COLO668 (cell line): Measurements from ENCODE around the gene HPX.
A peak's percentile ranks its signal among the peaks of the same experiment; 100 is the strongest.

Source experiments
- DNase-seq: peaks from one replicate; lab custom pipeline; 2025; ENCODE audit not compliant: unreplicated experiment; lab: John Stamatoyannopoulos, UW

Gene HPX, protein sequence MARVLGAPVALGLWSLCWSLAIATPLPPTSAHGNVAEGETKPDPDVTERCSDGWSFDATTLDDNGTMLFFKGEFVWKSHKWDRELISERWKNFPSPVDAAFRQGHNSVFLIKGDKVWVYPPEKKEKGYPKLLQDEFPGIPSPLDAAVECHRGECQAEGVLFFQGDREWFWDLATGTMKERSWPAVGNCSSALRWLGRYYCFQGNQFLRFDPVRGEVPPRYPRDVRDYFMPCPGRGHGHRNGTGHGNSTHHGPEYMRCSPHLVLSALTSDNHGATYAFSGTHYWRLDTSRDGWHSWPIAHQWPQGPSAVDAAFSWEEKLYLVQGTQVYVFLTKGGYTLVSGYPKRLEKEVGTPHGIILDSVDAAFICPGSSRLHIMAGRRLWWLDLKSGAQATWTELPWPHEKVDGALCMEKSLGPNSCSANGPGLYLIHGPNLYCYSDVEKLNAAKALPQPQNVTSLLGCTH

DNA sequence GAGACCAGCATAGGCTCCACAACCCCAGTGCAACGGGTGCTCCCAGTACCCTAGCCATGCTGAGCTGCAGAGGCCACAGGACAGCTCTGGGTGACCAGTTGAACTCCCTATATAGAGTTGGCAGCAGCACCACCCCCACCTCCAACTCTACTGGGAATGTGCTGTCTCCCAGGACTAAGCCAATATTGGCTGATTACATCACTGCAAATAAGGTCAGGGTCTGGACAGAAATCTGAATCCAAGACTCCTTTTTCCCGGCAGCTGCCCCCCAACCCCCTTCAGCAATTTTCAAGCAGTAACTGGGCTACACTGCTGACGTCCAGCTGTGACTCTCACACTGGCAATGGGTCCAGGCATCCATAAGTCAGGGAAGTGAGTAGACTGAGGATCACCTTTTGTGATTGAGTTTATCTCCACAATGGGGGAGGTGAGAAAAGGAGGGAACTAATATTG, at the start of gene HPX:
Gene HPX (minus strand): TSS at position 82 of the 453 bp plus-strand sequence. CDS start 24 bp downstream, at position 58.
- DNase-seq, result no peak

DNA sequence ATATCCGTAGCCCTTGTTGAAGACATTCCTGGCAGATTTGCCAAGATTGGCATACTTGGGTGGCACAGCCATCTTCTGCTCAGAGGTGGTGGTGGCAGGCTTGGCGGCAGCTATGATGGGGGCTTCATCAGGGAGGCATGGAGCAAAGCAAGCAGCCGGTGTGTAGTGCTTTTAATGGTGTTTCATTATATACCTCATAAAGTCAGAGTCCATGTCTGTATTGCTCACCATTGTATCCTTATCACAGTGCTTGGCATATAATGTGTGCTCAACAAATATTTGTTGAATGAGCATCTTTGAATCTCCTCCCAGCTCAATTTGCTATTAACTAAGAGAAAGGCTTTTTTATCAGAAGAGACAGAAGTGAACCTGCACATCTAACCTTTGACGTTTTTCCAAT, 48.5 kb upstream of the HPX start:
- DNase-seq, result no peak

DNA sequence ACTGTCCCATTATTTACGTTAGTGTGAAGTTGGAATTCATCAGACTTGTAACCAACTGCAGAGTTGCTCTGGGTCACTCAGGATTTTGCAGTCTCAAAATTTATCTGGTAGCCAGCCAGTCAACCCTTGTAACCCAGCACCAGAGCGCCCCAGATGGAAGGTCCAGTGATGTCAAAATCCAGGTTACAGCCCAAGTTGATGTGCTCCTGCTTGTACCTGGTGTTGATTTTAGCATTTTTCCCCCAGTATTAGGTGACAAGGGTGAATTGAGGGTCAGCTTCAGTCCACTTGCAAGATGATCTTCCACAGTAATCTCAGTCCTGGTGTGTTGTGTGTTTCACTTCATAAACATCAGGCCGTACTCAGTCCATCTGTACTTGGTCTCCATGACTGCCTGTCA, 48.0 kb upstream of the HPX start:
- DNase-seq, result no peak

DNA sequence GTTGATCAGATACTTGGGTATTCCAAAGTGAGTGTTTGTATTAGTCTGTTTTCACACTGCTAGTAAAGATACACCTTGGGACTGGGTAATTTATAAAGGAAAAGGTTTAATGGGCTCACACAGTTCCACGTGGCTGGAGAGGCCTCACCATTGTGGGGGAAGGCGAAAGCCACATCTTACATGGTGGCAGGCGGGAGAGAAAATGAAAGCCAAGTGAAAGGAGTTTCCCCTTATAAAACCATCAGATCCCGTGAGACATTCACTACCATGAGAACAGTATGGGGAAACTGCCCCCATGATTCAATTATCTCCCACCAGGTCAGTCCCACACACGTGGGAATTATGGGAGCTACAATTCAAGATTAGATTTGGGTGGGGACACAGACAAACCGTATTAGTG, 47.6 kb upstream of the HPX start:
- DNase-seq, result no peak

DNA sequence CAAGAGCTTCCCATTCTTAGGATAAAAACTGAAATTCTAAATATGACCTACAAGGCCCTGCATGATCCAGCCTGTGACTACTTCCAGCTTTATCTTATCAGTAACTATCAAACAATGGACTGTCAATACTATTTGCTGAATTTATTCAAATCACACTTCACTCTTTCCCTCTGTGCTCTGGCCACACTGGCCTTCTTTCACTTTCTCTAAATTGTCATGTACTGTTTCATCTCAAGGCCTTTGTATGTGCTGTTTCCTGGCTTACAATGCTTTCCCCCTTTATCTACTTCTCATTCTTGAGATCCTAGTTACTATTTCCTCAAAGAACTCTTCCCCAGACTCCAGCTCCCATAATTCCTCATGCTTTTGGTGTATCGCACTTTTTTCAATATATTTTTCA, 46.2 kb upstream of the HPX start:
- DNase-seq, result no peak

DNA sequence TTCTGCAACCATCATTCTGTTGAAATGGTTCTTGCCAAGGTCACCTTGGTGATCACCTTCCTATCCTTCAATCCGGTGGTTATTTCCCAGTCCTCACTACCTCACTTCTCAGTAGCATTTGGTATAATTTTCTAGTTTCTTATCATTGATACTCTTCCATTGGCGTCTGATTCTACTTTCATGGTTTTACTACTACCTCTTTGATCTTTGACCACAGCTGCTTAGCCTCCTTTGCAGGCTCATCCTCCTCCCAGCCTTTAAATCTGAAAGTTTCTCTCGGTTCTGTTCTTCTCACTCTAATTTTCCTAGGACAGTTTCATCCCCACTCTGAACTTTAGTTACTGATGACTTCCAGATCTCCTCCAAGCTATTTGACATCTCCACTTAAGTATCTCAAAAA, 45.5 kb upstream of the HPX start:
- no peak for DNase-seq

DNA sequence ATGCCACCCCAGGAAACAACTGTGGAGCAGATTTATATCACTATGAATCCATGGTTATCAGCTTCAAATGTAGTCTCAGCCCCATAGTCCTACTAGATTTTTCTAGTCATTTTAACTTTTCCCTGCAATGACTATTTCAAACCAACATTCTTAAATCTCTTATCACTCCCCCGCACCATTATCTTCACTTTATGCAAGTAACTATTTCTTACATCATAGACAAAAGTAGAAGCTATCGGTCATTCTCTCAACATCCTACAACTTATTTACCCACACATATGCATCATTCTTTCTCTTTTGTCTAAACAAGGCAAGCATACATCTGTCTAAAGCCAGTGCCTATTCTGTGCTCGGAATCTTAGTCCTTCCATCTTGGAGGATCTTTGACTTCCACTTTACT, 44.9 kb upstream of the HPX start:
- no peak for DNase-seq

DNA sequence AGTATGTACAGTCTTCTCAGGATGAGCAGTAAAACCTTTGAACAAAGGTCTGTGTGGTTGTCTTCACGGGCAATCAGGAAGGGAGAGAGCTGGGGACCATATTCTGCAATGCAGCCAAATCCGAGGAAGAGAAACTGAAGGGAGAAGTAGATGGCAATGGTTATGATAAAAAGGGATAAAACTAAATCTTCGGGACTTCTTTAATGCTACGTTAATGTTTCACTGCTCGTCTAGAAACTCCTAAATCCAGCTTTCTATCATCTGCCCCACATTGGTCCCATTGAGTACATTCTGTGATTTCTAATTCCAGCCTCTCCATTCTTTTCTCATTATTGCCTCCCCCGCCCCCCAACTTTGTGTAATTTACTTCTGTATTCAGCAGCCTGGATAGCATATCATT, 42.2 kb upstream of the HPX start:
- no peak for DNase-seq

DNA sequence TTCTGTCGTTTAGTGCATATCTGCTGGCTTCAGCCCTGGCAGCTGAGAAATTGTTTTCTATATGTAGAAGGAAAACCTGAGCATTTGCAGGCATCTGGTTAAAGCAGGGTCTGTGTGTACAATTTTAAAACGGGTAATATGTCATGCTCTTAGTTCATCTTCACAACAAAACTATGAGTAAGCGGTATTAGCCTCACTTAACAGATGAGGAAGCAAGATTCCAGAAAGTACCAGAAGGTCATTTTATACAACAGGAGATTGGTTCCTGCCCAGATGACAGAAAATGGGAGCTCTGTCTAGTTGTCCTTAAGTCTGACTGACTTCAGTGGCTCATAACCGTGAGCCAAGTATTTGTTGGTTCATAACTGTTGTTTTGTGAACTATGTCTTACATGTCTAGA, 41.7 kb upstream of the HPX start:
- no peak for DNase-seq

DNA sequence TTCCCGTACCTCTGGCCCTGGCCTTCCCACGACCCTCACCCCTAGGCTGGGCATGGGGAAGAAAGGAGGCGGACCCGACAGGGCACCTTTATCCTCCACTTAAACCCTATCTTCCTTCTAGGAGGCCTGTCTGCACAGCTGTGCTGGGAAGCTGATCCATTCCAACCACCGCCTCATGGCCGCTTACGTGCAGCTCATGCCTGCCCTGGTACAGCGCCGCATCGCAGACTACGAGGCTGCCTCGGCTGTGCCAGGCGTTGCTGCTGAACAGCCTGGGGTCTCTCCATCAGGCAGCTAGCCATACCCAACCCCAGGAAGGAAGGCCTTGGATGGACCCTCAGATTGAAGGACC, 41.1 kb upstream of the HPX start:
- DNase-seq, result peak; percentile 19

DNA sequence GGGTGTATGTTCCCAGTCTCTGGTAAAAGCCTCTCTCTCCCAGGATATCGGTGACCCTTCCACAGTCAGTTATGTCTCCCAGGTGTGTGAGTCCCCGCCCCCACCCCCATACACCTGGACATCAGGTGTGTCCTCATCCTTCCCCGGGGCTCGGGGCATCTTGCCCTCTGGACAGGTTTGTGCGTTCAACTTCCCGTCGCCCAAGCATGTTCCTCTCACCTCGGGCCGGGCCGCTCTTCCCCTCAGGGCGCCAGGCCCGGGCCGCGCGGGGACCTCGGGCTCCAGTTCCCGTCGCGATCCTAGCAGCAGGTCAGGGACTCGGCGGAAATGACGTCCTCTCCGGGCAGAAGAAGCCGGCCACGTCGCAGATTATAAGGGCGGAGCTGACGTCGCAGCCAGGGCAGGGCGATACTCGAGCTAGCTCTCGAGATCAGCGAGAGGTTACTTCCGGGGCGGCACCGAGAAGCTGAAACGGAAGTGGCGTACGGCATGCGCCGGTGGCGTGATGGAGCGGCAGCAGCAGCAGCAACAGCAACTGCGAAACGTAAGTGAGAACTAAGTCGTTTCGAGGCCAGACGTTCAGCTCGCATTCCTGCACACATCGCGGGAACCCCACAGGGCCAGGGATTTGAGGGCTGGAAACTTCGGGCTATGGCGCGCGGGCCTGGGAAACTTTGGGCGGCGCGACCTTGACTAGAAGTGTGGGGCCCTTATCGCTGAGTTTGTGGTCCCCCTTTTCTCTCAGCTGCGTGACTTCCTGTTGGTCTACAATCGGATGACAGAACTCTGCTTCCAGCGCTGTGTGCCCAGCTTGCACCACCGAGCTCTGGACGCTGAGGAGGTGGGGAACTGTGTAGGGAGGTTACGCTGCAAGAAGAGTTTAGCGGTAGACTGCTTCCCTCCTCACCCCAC, 40.5 kb upstream of the HPX start, which contains the start of the genes ARFIP2 and TIMM10B:
Gene ARFIP2 (minus strand): TSS at position 320 of the 912 bp plus-strand sequence. CDS start 910 bp downstream, outside the sequence.
Gene TIMM10B (plus strand): TSS at position 490 of the 912 bp plus-strand sequence. CDS start 16 bp downstream, at position 506.
- peak; percentile 97 for DNase-seq

DNA sequence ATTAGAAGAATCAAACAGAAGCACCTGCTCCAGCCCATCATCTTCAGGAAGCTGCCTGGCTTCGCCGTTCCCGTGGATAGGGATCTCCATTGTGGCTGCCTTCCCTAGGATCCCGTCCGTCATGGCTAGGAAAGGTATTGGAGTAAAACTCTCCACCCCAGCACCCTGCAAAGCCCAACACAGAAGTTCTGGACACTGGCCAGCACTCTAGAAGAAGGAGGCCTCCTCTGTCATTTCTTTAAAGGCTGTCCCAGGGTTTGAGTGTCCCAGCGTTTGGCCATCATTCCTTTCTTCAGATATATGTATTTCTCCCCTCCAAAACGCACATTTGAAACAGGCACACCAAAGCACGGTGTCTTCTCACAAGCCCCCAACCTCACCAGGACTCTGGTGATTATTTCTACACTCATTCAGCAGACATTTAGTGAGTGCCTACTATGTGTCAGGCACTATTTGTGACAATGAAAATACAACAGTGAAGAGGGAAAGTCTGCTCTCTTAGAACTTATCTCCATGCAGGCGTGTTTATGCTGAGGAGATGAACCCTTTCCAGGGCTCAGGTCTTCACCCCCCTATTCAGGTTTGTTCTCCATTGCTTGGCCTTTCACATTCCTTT, 39.6 kb upstream of the HPX start:
- DNase-seq, result no peak

DNA sequence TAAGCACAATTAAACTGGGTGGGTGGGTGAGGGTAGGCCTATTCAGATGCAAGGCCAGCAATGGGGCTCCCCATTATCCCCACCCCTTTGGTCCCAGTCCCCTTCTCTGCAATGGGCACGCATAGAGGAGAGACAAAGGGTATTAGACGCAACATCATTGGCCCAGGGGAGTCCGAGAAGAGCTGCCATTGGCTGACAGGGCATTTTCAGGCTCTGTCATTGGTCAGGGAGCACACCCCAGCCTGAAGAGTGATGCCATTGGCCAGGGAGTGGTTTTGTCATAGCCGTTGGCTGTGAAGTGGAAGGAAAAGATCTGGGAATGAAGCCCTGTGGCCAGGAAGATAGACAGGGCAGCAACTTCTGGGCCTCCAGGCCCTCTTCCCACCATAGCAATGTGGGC, 35.8 kb upstream of the HPX start:
- DNase-seq, result no peak

DNA sequence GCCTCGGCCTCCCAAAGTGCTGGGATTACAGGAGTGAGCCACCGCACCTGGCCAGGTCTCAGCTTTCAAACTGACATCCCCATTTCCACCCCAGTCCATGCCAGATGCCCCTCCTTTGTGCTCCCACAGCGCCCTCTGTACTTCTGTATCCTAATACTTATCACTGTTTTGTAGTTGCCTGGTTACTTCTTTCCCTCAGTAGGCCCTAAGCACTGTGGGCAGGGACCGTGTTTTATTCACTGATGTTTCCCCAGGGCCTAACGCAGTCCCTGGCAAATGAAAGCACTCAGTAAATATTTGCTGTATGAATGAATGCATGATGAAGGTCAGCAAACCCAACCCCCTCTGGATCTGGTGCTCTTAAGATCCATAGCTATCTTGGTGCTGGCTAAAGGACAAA, 35.1 kb upstream of the HPX start:
- DNase-seq, result peak; percentile 77

DNA sequence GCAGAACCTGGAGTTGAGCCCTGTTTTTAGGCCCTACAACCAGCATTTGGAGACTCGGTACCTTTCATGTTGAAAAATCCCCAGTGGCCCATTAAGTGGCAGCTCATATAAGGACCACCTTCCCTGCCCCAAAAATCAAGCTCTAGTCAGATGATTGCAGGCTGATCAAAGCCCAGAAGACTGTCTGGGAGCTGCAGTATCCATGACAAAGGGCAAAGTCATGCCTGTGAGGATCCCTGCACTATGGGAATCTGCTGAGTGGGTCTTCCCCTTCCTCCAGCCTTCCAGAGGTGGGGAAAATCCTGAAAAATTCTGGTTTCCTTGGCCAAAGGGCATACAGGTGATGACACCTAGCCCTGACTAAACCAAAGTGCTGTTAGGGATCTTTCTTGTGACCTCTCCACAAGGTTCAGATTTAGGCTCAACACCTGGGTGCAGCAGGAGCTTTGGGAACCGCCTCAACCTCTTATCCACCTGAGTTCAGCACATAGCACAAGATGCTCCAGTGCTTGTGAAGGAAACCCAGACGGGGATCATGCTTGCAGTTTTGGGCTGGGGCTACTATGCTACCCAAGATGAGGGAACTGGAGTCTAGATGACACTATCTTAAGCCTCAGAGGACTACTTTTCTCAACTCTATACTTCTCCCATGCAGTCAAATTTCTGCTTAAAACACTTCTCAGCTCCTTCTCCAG, 34.2 kb upstream of the HPX start:
- no peak for DNase-seq

DNA sequence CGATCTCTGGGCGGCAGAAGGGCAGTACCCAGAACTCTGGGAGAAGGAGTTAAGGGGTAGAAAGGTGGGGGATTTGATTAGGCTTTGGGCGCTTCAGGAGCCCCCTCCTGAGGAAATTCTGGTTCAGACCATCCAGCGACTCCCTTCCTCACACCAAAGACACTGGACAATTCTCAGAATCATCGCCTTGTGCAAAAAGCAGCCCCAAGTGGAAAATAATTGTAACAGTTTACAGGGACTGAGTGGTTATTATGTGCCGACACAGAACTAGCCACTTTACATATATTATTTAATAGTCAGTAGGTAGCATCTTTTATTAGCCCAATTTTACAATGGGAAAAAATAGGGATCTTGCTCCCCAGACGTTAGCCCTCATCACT, 33.6 kb upstream of the HPX start:
- no peak for DNase-seq

DNA sequence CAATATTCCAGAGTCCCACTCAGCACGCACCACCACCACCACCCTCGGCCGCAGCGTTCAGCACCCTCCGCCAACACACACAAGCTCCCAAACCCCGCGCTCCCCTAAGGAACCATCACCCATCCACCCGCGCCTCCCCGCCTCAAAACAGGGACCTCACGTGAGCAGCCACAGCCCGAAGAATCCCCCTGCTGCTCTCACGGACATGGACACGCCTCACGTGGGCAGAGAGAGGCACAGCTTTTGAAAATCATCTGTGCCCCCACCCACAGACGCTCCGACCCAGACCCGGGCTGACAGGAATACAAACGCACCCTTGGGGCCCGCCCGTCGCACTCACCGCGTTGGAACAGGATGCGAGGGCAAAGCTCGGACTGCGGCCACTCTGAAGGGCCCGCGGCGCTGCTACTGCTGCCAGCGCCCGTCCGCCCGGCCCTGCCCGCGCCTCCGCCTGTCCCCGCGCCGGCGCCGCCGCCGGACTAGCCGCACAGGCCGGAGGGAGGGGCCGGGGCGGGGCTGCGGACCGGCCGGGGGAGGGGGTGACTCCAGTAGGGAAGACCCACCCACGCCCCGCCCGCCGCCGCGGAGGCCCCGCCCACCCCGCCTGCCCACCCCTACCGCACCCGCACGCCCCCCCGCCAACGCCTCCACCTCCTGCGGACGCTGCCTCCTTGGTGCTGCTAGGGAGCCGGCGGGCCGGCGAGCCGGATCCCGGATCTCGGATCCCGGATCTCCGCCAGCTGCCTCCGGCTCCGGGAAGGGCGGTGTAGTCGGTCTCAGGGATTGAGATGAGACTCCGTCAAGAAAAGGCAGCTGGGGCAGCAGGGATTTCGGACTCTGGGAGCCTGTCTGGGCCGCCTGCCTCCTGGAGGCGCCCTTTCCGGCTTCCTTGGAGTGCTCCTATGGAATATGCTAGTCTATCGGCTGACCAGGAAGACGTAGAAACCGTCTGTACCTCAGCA, 32.9 kb upstream of the HPX start, which contains the start of gene TRIM3:
Gene TRIM3 (minus strand): TSS at position 491 of the 962 bp plus-strand sequence. CDS start 8,246 bp downstream, outside the sequence.
- peak; percentile 89 for DNase-seq

DNA sequence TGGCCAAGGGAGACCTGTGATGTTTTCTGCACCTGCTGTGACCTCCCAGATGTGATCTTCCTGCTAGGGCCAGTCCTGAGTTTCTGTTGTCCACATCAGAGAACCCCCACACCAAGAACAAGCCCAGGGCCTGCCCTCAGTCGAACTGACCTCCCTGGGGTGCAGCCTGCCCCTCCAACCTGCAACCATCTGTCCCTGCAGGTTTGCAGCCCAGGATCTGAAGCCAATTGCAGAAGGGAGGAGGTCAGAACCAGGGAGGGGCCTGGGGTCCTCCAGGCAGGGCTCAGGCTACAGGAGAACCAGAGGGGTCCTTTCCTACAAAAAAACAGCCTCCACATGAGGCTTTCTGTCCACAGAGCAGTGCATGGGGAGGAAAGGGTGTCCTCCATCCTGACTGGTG, 32.1 kb upstream of the HPX start:
- DNase-seq, result no peak

DNA sequence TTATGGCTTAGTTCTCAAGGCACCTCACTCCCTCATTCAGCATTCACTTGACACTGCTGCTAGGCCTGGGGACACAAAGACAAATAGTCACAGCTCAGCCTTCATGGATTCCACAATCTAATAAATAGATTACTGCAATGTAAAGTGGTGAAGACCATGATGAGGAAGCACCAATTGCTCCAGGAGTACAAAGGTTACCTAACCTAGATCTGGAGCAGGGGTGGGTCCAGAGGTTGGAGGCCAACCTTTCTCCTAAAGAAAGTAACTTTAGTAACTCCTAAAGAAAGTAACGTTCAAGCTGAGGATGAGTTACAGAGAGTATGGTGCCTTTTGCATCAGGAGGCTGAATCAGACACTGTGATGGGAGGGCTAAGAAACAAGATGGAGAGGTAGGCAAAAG, 28.8 kb upstream of the HPX start:
- DNase-seq, result no peak
